ENCODE results near the gene PLEKHM2.

PLEKHM2 gene

DNA sequence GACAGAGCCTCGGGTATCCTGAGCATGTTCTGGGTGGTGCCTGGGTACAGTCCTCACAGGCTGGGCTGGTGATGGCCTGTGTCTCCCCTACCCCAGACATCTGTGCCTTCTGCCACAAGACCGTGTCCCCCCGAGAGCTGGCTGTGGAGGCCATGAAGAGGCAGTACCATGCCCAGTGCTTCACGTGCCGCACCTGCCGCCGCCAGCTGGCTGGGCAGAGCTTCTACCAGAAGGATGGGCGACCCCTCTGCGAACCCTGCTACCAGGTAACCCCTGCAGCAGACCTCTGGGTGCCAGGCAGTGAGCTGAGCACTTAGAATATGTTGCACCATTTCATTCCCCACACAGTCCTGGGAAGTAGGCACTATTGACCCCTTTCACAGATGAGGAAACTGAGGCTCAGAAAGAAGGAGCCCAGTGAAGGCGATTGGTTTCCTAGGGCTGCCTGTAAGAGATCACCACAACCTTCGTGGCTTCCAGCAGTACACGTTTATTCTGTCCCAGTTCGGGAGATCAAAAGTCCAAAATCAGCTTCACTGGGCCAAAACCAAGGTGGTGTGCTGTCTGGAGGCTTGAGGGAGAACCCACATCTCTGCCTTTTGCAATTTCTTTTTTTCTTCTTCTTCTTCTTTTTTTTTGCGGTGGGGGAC, 86.3 kb downstream of the PLEKHM2 start:
- no peak overlapping the region for H3K27ac ChIP-seq (ENCODE audit: poor library complexity, severe bottlenecking)
- H3K9me3 ChIP-seq (ENCODE audit: severe bottlenecking) = no peaks in the 10 kb centered on the region
- DNase-seq (ENCODE audit: low spot score) (no peak), ATAC-seq (ENCODE audit: low read depth) (no peak)
- H3K36me3 ChIP-seq (ENCODE audit: low read depth) = peaks cover 97% of the 10 kb centered on the region
- no peaks in the 10 kb centered on the region for H3K27me3 ChIP-seq (ENCODE audit: insufficient read depth, poor library complexity, severe bottlenecking)
- no peak overlapping the region for H3K4me3 ChIP-seq (ENCODE audit: severe bottlenecking)
- TF ChIP-seq, protein P1, sequence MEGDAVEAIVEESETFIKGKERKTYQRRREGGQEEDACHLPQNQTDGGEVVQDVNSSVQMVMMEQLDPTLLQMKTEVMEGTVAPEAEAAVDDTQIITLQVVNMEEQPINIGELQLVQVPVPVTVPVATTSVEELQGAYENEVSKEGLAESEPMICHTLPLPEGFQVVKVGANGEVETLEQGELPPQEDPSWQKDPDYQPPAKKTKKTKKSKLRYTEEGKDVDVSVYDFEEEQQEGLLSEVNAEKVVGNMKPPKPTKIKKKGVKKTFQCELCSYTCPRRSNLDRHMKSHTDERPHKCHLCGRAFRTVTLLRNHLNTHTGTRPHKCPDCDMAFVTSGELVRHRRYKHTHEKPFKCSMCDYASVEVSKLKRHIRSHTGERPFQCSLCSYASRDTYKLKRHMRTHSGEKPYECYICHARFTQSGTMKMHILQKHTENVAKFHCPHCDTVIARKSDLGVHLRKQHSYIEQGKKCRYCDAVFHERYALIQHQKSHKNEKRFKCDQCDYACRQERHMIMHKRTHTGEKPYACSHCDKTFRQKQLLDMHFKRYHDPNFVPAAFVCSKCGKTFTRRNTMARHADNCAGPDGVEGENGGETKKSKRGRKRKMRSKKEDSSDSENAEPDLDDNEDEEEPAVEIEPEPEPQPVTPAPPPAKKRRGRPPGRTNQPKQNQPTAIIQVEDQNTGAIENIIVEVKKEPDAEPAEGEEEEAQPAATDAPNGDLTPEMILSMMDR (IDR thresholded peaks at IDR 0.05; ENCODE audit: poor library complexity, severe bottlenecking) = no peak
- peaks cover 11% of the 10 kb centered on the region for H3K4me1 ChIP-seq (ENCODE audit: insufficient read depth, poor library complexity, severe bottlenecking)

DNA sequence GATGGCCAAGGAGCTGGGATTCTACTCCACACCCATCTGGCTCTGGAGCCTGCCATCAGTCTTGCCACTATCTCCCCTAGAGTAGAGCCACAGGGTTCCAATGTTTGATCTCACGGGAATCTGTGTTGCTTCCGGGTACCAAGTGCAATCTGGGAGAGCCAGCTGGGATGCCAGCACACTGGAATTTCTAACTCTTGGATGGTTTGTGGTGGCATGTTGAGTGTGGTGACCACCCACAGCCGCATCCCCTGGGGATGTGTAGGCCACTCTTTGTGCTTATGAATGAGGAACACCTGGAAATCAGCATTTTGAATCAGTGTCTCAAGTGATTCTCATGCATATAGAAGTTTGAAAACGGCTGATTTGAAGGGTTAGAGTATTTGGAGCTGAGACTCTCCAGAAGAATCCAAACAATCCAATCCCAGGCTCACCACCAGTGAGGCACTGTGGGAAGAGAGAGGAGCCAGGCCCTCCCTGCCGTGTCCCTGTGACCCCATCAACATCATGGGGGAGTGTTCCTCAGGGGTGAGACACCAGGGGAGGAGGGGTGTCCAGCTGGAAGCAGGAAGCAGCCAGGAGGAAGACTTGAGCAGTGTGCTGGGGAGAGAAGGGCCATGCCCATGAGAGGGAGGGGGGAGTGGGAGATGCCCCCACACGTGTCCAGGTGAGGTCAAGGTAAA, 87.9 kb downstream of the PLEKHM2 start:
- TF ChIP-seq, protein P1 (IDR thresholded peaks at IDR 0.05; ENCODE audit: poor library complexity, severe bottlenecking) = no peak
- no peak for DNase-seq (ENCODE audit: low spot score)
- no peaks in the 10 kb centered on the region for H3K9me3 ChIP-seq (ENCODE audit: severe bottlenecking)
- H3K27me3 ChIP-seq (ENCODE audit: insufficient read depth, poor library complexity, severe bottlenecking) = no peaks in the 10 kb centered on the region
- H3K4me3 ChIP-seq (ENCODE audit: severe bottlenecking) = no peak overlapping the region
- no peak for ATAC-seq (ENCODE audit: low read depth)
- no peak overlapping the region for H3K27ac ChIP-seq (ENCODE audit: poor library complexity, severe bottlenecking)
- peaks cover 97% of the 10 kb centered on the region for H3K36me3 ChIP-seq (ENCODE audit: low read depth)
- no peaks in the 10 kb centered on the region for H3K4me1 ChIP-seq (ENCODE audit: insufficient read depth, poor library complexity, severe bottlenecking)

GRCh38 chr1:15775706-15776105, 91.6 kb downstream of the PLEKHM2 start:
- no peak overlapping the region for H3K4me3 ChIP-seq (ENCODE audit: severe bottlenecking)
- H3K27me3 ChIP-seq (ENCODE audit: insufficient read depth, poor library complexity, severe bottlenecking) = no peaks in the 10 kb centered on the region
- ATAC-seq (ENCODE audit: low read depth) (no peak), DNase-seq (ENCODE audit: low spot score) (no peak)
- H3K9me3 ChIP-seq (ENCODE audit: severe bottlenecking) = no peaks in the 10 kb centered on the region
- H3K36me3 ChIP-seq (ENCODE audit: low read depth) = peaks cover 100% of the 10 kb centered on the region
- TF ChIP-seq, protein P1 (IDR thresholded peaks at IDR 0.05; ENCODE audit: poor library complexity, severe bottlenecking) = no peak
- no peak overlapping the region for H3K27ac ChIP-seq (ENCODE audit: poor library complexity, severe bottlenecking)
- H3K4me1 ChIP-seq (ENCODE audit: insufficient read depth, poor library complexity, severe bottlenecking) = no peaks in the 10 kb centered on the region

DNA sequence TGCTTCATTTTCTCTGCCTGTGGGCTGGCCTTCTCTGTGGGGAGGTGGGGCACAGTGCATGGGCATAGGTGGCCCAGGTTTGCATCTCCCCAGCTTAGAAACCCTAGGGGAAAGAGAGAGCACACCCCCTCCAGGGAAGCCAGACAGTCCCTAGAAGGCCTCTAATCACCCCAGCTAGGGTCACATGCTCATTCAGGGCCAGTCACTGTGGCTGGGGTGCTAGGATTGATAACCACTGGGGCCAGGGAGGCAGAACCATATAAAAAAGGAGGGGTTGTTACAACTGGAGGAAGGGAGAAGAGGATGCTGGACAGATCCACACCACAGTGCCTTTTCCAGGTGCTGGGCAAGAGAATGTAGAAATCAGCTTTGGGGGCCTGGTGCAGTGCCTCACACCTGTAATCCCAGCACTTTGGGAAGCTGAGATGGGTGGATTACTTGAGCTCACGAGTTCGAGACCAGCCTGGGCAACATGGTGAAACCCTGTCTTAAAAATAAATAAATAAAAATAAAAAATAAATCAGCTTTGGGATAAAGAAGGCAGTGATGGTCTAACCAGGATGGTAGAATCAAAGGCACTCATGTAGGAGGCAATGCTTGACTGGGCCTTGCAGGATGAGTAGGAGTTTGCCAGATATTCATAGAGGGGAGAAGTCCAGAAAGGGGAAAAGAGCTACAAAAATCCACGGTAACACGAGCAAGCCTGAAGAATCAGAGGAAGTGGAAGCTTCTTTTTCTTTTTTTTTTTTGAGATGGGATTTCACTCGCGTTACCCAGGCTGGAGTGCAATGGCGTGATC, 94.0 kb downstream of the PLEKHM2 start:
- TF ChIP-seq, protein P1 (IDR thresholded peaks at IDR 0.05; ENCODE audit: poor library complexity, severe bottlenecking) = no peak
- peaks cover 100% of the 10 kb centered on the region for H3K36me3 ChIP-seq (ENCODE audit: low read depth)

More for the DNA sequence above, 94.0 kb downstream of the PLEKHM2 start:
- DNase-seq (ENCODE audit: low spot score) (no peak), ATAC-seq (ENCODE audit: low read depth) (peak; percentile 24; the same call in 2 of the 3 replicates)
- Histone ChIP-seq H3K27me3 (ENCODE audit: insufficient read depth, poor library complexity, severe bottlenecking) (no peaks in the 10 kb centered on the region), H3K9me3 (ENCODE audit: severe bottlenecking) (no peaks in the 10 kb centered on the region), H3K4me1 (ENCODE audit: insufficient read depth, poor library complexity, severe bottlenecking) (no peaks in the 10 kb centered on the region), H3K4me3 (ENCODE audit: severe bottlenecking) (no peak overlapping the region), H3K27ac (ENCODE audit: poor library complexity, severe bottlenecking) (no peak overlapping the region)
